Tibial nerve (tissue), 4 donors: ENCODE results near the gene TSN. TPM values are rescaled to one million over a fixed set of nuclear protein-coding genes. Genes with fewer than 3 reads are reported as not detected.

Source experiments
- DNase-seq, 2 donors: peaks; one replicate each; pipeline ENCODE4 v3.0.0-alpha.2; 2019; ENCODE audit warnings: low spot score in 2 of 2
- H3K27ac ChIP-seq, 4 donors: fragments of 200-600 bp; sonication (generic) in 3 of 4; one replicate each; pipeline ENCODE4 v1.5.1; 2017 to 2019; ENCODE audit warnings: mild to moderate bottlenecking in 1 of 4
- H3K27me3 ChIP-seq, 2 donors: fragments of 200-600 bp; sonication (generic) in 1 of 2; one replicate each; pipeline versions ENCODE4 v1.5.1 to v1.6.0; 2017 to 2019
- H3K36me3 ChIP-seq, 3 donors: fragments of 200-600 bp; sonication (generic); one replicate each; pipeline ENCODE4 v1.5.1; 2018 to 2019
- H3K4me1 ChIP-seq, 4 donors: fragments of 200-600 bp; sonication (generic) in 3 of 4; one replicate each; pipeline ENCODE4 v1.5.1; 2017 to 2019
- H3K4me3 ChIP-seq, 4 donors: fragments of 200-600 bp; sonication (generic) in 3 of 4; one replicate each; pipeline ENCODE4 v1.5.1; 2017 to 2019; ENCODE audit warnings: mild to moderate bottlenecking in 1 of 4, moderate library complexity in 1 of 4
- H3K9me3 ChIP-seq, 4 donors: fragments of 200-600 bp; sonication (generic) in 3 of 4; one replicate each; pipeline ENCODE4 v1.5.1; 2017 to 2019
- EP300 ChIP-seq, 2 donors: sonication (generic); formaldehyde crosslinking; IDR thresholded peaks; one replicate each; pipeline ENCODE4 v1.6.1; 2017; ENCODE audit warnings: antibody characterized with exemption in 2 of 2, mild to moderate bottlenecking in 1 of 2
- POLR2A ChIP-seq, 2 donors: fragments of 450-650 bp; IDR thresholded peaks; one replicate each; pipeline ENCODE4 v1.6.1; 2017; ENCODE audit warnings: antibody characterized with exemption in 2 of 2, mild to moderate bottlenecking in 2 of 2, moderate library complexity in 2 of 2
- WGBS, 2 donors: methylation state at CpG; one replicate each; pipeline ENCODE4 v1.1.5; 2018; 5-methylcytosine and 5-hydroxymethylcytosine counted together
- total RNA-seq, 4 donors: library from RNA; depleted of rRNA; stranded (reverse); fragments of >200 nt; gene quantifications; one replicate each; pipeline ENCODE4 v1.1.0, GENCODE V29; 2016
- TF ChIP-seq, protein P1 (sequence below), 5 experiments: fragments of 200-600 bp in 3 of 5; fragments of 450-650 bp in 2 of 5; sonication (generic) in 3 of 5; IDR thresholded peaks; one replicate each; pipeline ENCODE4 v1.5.1; 2016 to 2019; ENCODE audit warnings: antibody characterized with exemption in 5 of 5, mild to moderate bottlenecking in 3 of 5, moderate library complexity in 2 of 5

Gene TSN
- total RNA-seq, 4 donors from 2014 or later, result 32.7 to 50.9 (median 37.4) TPM

- whole genome bisulfite sequencing, 2 donors, result 94% methylated on average over 10 of the region's 10 CpGs
- Histone ChIP-seq H3K9me3 (no peaks in the 10 kb centered on the region), H3K27ac (no peak overlapping the region), H3K4me3 (no peak overlapping the region), H3K36me3 (peaks cover 0 to 99% (median 24%) of the 10 kb centered on the region in 3 donors), H3K4me1 (no peaks in the 10 kb centered on the region), H3K27me3 (no peaks in the 10 kb centered on the region)
- TF ChIP-seq, protein P1, sequence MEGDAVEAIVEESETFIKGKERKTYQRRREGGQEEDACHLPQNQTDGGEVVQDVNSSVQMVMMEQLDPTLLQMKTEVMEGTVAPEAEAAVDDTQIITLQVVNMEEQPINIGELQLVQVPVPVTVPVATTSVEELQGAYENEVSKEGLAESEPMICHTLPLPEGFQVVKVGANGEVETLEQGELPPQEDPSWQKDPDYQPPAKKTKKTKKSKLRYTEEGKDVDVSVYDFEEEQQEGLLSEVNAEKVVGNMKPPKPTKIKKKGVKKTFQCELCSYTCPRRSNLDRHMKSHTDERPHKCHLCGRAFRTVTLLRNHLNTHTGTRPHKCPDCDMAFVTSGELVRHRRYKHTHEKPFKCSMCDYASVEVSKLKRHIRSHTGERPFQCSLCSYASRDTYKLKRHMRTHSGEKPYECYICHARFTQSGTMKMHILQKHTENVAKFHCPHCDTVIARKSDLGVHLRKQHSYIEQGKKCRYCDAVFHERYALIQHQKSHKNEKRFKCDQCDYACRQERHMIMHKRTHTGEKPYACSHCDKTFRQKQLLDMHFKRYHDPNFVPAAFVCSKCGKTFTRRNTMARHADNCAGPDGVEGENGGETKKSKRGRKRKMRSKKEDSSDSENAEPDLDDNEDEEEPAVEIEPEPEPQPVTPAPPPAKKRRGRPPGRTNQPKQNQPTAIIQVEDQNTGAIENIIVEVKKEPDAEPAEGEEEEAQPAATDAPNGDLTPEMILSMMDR (IDR thresholded peaks at IDR 0.05), result no peak
- TF ChIP-seq POLR2A (IDR thresholded peaks at IDR 0.05), result no peak
- no peak for TF ChIP-seq EP300 (IDR thresholded peaks at IDR 0.05)
- no peak for DNase-seq
Measured at GRCh38 chr2:121764681-121765228, 9.3 kb downstream of the TSN start.

DNA sequence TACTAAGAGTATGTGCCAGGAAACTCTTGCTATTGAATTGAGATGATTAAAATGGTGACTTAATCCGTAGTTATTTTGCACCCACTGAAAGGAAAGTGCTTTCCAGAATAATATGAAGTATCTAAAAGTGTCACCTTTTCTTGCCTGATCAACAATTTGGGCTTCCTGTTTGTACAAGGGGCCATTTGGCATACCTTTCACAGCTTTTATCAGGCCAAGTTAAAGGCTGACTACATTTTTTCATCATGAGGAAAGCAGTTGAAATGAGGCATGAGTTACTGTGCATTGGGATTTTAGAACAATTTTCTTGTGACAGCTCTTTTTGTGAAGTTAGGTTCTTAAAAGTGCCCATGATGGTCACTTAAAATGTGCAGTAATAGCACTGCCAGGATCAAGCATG lies 11.2 kb downstream of the TSN start:
- DNase-seq, result no peak
- WGBS, 2 donors, result 91 to 95% methylated on average over 1 of the region's 1 CpG
- Histone ChIP-seq H3K9me3 (no peaks in the 10 kb centered on the region), H3K27ac (no peak overlapping the region), H3K36me3 (peaks cover 0 to 82% (median 21%) of the 10 kb centered on the region in 3 donors), H3K4me1 (no peaks in the 10 kb centered on the region), H3K27me3 (no peaks in the 10 kb centered on the region), H3K4me3 (no peak overlapping the region)
- TF ChIP-seq POLR2A (IDR thresholded peaks at IDR 0.05) (no peak), EP300 (IDR thresholded peaks at IDR 0.05) (no peak)
- TF ChIP-seq, protein P1 (IDR thresholded peaks at IDR 0.05), result no peak

DNA sequence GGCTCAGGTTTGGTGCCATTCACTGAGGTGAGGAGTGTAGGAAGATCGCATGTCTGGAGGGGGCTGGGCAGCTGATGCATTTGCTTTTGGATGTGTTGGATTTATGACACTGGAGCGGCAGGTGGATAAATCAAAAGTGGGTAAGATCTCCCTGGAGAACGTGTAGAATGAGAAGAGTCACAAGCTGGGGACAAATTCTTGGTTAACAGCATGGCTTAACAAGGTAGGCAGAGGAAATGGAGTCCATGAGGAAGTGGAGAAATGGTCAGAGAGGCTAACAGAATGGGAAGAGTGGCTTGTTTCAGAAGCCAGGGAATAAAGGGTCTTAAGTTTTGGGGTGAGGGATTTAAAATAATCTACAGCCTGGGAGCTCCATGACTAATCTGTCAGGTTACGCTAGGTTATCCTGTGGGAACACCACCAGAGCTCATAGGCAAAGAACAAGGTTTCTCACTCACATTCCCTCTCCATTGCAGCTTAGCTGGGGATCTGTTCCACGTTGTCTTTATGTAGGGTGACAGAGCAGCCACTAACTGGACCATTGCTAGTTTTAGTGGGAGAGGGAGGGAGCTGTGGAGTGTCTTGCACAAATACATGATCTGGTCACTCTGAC lies 12.8 kb downstream of the TSN start:
- H3K27me3 ChIP-seq, result no peaks in the 10 kb centered on the region
- 81 to 85% methylated on average over 5 of the region's 5 CpGs for WGBS, 2 donors
- no peak for DNase-seq
- no peak overlapping the region for H3K27ac ChIP-seq
- no peaks in the 10 kb centered on the region for H3K9me3 ChIP-seq
- H3K36me3 ChIP-seq, result peaks cover 0 to 66% (median 21%) of the 10 kb centered on the region in 3 donors
- no peaks in the 10 kb centered on the region for H3K4me1 ChIP-seq
- H3K4me3 ChIP-seq, result no peak overlapping the region
- no peak for TF ChIP-seq EP300 (IDR thresholded peaks at IDR 0.05)
- TF ChIP-seq, protein P1 (IDR thresholded peaks at IDR 0.05), result no peak
- TF ChIP-seq POLR2A (IDR thresholded peaks at IDR 0.05), result no peak

- no peak for DNase-seq
- H3K36me3 ChIP-seq, result peaks cover 0 to 28% (median 0%) of the 10 kb centered on the region in 3 donors
- no peak for TF ChIP-seq EP300 (IDR thresholded peaks at IDR 0.05)
- TF ChIP-seq, protein P1 (IDR thresholded peaks at IDR 0.05), result no peak
- TF ChIP-seq POLR2A (IDR thresholded peaks at IDR 0.05), result no peak
- H3K4me1 ChIP-seq, result no peaks in the 10 kb centered on the region
- H3K4me3 ChIP-seq, result no peak overlapping the region
- no peak overlapping the region for H3K27ac ChIP-seq
- 39 to 42% methylated on average over 6 of the region's 6 CpGs for WGBS, 2 donors
- no peaks in the 10 kb centered on the region for H3K27me3 ChIP-seq
- no peaks in the 10 kb centered on the region for H3K9me3 ChIP-seq
Measured at GRCh38 chr2:121771976-121772742, 16.7 kb downstream of the TSN start.

DNA sequence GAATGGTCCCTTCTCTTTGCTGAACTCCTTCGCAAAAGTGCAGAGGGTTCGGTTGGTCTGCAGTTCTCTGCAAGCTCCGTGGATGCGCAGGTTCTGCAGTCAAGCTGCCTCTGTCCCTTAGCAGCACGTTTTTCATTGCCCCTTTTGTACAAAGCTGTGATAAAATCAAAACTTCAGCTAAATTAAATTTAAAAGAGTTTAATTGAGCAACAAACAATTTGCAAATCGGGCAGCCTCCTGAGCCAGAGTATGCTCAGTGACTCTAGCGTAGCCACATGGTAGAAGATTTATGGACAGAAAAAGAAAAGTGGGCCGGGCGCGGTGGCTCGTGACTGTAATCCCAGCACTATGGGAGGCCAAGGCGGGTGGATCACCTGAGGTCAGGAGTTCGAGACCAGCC lies 18.8 kb downstream of the TSN start:
- no peak overlapping the region for H3K4me3 ChIP-seq
- no peak for TF ChIP-seq EP300 (IDR thresholded peaks at IDR 0.05)
- TF ChIP-seq POLR2A (IDR thresholded peaks at IDR 0.05), result no peak
- TF ChIP-seq, protein P1 (IDR thresholded peaks at IDR 0.05), result no peak
- WGBS, 2 donors, result 92 to 94% methylated on average over 13 of the region's 13 CpGs

More for the DNA sequence above, 18.8 kb downstream of the TSN start:
- Histone ChIP-seq H3K4me1 (no peaks in the 10 kb centered on the region), H3K27ac (no peak overlapping the region), H3K27me3 (no peaks in the 10 kb centered on the region), H3K36me3 (peaks cover 0 to 7% (median 0%) of the 10 kb centered on the region in 3 donors), H3K9me3 (no peaks in the 10 kb centered on the region)
- no peak for DNase-seq
